Stimulated activated CD8-positive, alpha-beta memory T cell treated with anti-CD3 and anti-CD28 coated beads, Interleukin-4, amount 100 ng/mL, for 1 hour (primary cell): ENCODE results near the gene IER5L.

Experiments used
- DNase-seq, 2 donors: peaks; one replicate each; pipeline ENCODE4 v3.0.0-alpha.2; 2020; ENCODE audit warnings: low read depth in 2 of 2, low spot score in 1 of 2

The IER5L gene

GRCh38 chr9:129177791-129178567, at the start of gene IER5L:
Gene IER5L, minus strand, starts transcription at chr9:129178261. Its CDS starts 209 bp downstream, at chr9:129178052.
- peak; percentile 85 to 89 for DNase-seq

GRCh38 chr9:129227843-129228189, 49.8 kb upstream of the IER5L start:
- DNase-seq = no peak

GRCh38 chr9:129225815-129226214, 47.8 kb upstream of the IER5L start:
- DNase-seq = no peak

- DNase-seq = no peak
Observed at GRCh38 chr9:129225490-129225778, 47.4 kb upstream of the IER5L start.

- no peak for DNase-seq
Observed at GRCh38 chr9:129224618-129225489, 46.8 kb upstream of the IER5L start.

GRCh38 chr9:129223551-129224208, 45.6 kb upstream of the IER5L start:
- no peak for DNase-seq

GRCh38 chr9:129222819-129223218, 44.8 kb upstream of the IER5L start:
- no peak for DNase-seq

- DNase-seq = no peak
Observed at GRCh38 chr9:129221979-129222635, 44.0 kb upstream of the IER5L start.

GRCh38 chr9:129221233-129221632, 43.2 kb upstream of the IER5L start:
- no peak for DNase-seq

- DNase-seq = no peak
Observed at GRCh38 chr9:129220771-129221170, 42.7 kb upstream of the IER5L start.

- DNase-seq = no peak
Observed at GRCh38 chr9:129218918-129219317, 40.9 kb upstream of the IER5L start.

GRCh38 chr9:129218272-129218625, 40.2 kb upstream of the IER5L start:
- no peak for DNase-seq

GRCh38 chr9:129213551-129213950, 35.5 kb upstream of the IER5L start:
- no peak for DNase-seq

- no peak for DNase-seq
Observed at GRCh38 chr9:129211686-129212085, 33.6 kb upstream of the IER5L start.

- no peak for DNase-seq
Observed at GRCh38 chr9:129210125-129210524, 32.1 kb upstream of the IER5L start.

- DNase-seq = no peak
Observed at GRCh38 chr9:129209580-129209979, 31.5 kb upstream of the IER5L start.

GRCh38 chr9:129209109-129209508, 31.0 kb upstream of the IER5L start:
- DNase-seq = no peak

- peak; percentile 20 to 40 for DNase-seq
Observed at GRCh38 chr9:129208207-129209032, 30.4 kb upstream of the IER5L start.

GRCh38 chr9:129206905-129207304, 28.8 kb upstream of the IER5L start:
- DNase-seq = no peak

GRCh38 chr9:129206401-129206800, 28.3 kb upstream of the IER5L start:
- DNase-seq = no peak

- no peak for DNase-seq
Observed at GRCh38 chr9:129204840-129205239, 26.8 kb upstream of the IER5L start.
